GM15510 (cell line): Measurements from ENCODE around the gene MYL5.

Experiments
- POLR2A ChIP-seq: IDR thresholded peaks from 3 replicates; pipeline ENCODE4 v1.6.1; 2011; ENCODE audit warnings: borderline replicate concordance; ENCODE audit not compliant: insufficient read length; ENCODE audit errors: extremely low read depth

MYL5 gene

GRCh38 chr4:674172-675035, at the start of gene MYL5, which contains the start of gene ATP5ME:
TSS of gene MYL5 (plus strand) at chr4:674542. CDS start at chr4:678027, 3,485 bp downstream.
TSS of gene ATP5ME (minus strand) at chr4:674276. CDS start at chr4:674247, 29 bp downstream.
- TF ChIP-seq POLR2A, result peak; percentile 81

GRCh38 chr4:624705-625590, 49.4 kb upstream of the MYL5 start, which contains the start of gene PDE6B:
TSS of gene PDE6B (plus strand) at chr4:625573. CDS start at chr4:625627, 54 bp downstream.
- no peak for TF ChIP-seq POLR2A

DNA sequence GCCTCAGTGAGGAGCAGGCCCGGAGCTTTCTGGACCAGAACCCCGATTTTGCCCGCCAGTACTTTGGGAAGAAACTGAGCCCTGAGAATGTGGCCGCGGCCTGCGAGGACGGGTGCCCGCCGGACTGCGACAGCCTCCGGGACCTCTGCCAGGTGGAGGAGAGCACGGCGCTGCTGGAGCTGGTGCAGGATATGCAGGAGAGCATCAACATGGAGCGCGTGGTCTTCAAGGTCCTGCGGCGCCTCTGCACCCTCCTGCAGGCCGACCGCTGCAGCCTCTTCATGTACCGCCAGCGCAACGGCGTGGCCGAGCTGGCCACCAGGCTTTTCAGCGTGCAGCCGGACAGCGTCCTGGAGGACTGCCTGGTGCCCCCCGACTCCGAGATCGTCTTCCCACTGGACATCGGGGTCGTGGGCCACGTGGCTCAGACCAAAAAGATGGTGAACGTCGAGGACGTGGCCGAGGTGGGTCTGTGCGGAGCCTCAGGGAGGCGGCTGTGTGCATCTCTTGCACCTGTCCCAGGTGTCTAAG, 48.6 kb upstream of the MYL5 start:
- TF ChIP-seq POLR2A, result no peak

DNA sequence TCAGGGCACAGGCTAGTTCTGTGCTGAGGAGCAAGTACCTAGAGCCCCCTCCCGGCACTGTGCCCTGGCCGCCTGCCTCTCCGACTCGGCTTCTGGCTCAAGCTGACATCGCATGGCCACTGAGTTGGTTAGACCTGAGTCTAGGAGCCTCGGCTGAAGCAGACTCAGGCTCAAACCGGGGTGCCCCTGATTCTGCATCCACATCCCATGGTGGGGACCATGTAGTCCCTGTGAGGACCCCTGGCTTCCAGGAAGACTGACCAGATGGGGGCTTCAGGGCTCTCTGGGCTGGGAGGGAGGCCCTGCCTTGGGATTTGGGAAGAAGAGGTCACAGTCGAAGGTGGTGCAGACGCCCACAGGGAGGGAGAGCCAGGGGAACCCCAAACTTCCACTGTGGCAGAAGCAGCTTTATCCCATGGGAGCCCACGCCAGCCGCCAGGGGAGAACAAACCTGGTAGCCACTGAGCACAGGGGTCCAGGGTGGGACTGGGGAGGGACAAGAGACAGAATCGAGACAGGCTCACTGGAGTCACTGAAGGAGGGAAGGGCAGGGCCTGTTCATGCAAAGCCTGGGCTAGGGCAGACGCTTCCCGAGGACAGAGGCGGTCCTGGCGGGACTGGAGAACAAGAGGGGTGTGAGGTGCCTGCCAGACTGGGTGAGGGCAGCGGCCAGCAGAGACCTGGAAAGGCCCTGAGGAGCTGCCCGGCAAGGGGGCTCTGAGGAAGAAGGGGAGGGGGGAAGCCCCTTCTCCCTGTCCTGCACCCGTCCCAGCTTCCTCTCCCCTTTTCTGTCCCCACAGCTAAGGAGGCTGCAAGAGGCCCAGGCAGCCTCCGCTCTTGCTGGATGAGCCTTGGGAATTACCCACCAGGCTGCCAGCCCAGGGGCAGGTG, 47.9 kb upstream of the MYL5 start:
- no peak for TF ChIP-seq POLR2A

DNA sequence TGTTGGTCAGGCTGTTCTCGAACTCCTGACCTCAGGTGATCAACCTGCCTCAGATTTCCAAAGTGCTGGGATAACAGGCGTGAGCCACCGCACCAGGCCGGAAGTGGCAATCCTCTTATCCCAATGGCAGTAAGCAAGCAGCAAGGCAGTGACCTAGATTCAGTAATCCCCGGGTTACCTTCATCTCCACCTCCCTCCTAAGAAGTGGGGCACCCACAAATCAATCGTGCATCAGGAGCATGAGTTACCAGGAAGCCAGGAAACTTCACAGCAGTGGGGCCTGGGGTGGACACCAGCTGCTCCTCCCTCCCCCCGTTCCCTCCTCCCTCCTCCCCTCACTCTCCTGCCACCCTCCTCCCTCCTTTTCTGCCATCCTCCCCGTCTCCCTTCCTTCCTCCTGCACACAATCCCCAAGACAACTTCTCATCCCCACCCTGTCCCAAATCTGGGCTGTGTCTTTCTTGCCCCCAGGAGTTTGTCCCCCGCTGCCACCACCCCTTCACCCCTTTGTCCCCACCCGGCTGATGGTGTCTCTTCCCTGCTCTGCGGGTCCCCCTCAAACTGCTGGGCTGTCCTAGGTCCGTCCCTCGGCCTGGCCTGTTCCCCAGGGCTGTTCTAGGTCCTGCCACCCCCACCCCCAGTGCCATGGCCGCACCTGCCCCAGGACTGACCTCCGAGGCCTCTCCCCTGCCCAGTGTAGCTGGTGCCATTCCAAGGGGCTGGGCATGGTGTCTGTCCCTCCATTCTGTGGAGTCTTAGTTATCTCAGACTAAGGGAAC, 46.8 kb upstream of the MYL5 start:
- no peak for TF ChIP-seq POLR2A

GRCh38 chr4:628311-628741, 46.0 kb upstream of the MYL5 start:
- TF ChIP-seq POLR2A, result no peak

GRCh38 chr4:628821-629635, 45.3 kb upstream of the MYL5 start:
- no peak for TF ChIP-seq POLR2A

DNA sequence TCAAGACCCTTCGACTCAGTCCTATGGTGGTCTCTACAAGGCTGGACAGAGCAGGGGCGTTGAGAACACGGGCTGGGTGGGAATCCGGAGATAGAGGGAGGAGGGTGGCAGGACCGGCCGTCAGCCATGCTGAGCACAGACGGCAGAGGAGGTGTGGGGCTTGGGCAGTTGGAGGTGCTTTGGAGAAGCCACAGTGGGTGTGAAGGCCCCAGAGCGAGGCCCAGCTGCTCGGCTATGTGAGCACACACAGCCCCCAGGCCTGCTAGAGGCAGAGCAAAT, 44.8 kb upstream of the MYL5 start:
- TF ChIP-seq POLR2A, result no peak

DNA sequence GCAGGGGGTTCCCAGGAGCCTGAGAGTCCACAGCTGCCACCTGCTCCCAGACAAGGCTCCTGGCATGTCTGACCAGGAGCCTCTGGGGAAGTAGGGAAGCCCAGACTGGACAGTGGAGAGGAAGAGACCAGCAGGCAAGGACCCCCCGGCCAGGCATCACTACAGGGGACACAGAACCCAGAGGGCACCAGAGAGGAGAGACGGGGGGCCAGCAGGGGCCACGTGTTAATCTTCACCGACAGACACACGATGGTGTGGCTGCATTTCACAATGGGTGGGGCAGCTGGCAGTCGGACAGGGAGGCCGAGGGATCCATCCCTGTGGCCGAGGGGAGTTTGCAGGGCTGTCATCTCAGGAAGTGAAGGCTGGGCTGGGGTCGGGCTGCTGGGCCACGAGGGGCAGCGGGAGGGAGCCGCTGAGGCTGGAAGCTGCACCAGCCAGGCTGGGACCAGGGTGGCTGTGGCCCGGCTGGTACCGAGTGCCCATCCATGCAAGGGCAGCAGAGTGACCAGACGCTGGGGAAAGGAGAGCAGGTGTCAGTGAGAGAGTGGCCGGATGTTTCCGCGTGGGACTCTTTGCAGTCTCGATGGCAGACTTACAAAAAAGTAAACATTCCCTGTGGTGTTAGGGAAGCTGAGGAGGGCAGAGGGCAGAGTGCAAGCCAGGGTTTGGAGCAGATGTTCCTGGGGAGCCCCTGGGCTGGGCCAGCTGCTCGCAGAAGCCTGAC, 44.3 kb upstream of the MYL5 start:
- no peak for TF ChIP-seq POLR2A

DNA sequence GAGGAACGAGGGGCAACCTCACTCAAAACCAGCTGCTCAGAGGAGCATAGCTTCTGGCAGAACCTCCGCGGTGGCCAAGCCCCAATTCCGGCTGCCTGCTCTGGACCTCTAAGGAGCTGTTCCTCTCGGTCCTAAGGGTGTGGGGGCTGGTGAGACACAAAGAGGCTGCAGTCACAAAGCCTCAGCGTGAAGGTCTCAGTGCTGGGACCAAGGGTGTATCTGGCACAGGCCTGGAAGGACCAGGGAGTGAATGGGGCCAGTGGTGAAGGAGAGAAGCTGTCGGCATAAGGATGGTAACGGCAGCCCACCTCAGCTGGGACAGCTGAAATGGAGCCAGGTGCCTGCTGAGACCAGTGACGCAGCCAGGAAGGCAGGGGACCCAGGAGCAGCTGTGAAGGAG, 43.7 kb upstream of the MYL5 start:
- TF ChIP-seq POLR2A, result no peak

GRCh38 chr4:632196-632790, 42.0 kb upstream of the MYL5 start:
- TF ChIP-seq POLR2A, result no peak

DNA sequence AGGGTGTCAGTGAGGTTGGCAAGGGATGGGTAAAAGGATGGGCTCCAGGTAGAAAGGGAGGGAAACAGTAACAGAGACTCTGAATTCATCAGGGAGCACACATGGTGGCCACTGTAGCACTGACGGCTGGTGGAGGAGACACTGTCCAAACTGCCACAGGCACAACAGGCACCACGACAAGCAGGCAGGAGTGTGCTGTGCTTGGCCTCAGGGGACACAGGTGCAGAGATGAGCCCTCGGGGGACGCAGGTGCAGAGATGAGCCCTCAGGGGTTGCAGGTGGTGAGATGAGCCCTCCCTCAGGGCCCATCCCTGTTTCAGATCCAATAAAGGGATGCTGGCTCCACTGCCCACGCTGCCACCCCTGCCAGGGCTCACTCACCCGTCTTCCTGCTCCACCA, 41.4 kb upstream of the MYL5 start:
- no peak for TF ChIP-seq POLR2A
